ENCODE data around the gene FHIT.
A peak's percentile ranks its signal among the peaks of the same experiment; 100 is the strongest.

The FHIT gene

DNA sequence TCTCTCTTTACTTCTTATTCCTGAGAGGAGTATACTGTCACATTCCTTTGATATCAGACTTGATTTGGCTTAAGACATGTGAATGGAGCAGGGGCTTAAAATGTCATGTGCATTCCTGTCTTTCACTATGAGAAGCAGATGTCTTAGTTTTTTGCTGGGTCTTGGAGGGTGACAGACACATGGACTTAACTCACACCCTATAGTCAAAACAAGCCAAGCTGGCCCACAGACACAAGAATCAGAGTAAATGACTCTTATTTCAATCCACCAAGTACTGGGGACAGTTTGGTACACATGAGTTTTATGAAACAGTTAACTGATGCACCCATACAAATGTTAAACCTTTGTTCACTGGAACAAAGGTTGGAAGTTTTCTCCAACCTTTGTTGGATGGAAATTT is 1177.3 kb downstream of the FHIT start:
- no peak for DNase-seq (ENCODE audit: low read depth)
- TF ChIP-seq, protein P1, sequence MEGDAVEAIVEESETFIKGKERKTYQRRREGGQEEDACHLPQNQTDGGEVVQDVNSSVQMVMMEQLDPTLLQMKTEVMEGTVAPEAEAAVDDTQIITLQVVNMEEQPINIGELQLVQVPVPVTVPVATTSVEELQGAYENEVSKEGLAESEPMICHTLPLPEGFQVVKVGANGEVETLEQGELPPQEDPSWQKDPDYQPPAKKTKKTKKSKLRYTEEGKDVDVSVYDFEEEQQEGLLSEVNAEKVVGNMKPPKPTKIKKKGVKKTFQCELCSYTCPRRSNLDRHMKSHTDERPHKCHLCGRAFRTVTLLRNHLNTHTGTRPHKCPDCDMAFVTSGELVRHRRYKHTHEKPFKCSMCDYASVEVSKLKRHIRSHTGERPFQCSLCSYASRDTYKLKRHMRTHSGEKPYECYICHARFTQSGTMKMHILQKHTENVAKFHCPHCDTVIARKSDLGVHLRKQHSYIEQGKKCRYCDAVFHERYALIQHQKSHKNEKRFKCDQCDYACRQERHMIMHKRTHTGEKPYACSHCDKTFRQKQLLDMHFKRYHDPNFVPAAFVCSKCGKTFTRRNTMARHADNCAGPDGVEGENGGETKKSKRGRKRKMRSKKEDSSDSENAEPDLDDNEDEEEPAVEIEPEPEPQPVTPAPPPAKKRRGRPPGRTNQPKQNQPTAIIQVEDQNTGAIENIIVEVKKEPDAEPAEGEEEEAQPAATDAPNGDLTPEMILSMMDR (conservative IDR thresholded peaks at IDR 0.05; ENCODE audit: low read depth, low read length), result no peak

DNA sequence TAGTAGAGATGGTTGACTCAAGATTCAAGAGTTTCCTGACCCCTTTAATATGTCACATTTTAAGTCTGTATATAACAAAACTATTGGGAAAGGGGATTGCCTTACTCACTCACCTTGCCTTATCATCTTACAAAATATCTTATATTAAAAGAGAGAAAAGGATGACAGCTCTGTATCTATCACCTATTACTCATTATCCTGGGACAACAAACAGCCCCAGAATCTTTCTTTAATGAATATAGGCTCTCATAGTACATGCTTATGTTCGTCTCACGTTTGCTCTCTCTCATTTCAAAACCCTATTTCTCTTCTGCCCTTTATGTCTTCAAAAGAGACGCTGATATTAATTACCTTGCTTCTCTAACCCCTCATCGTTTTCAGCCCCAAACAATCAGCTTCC is 1178.0 kb downstream of the FHIT start:
- TF ChIP-seq, protein P1 (conservative IDR thresholded peaks at IDR 0.05; ENCODE audit: low read depth, low read length), result no peak
- no peak for DNase-seq (ENCODE audit: low read depth)
- no peak overlapping the region for H3K4me3 ChIP-seq (ENCODE audit: low read depth, low read length)

More for the DNA sequence above, 1177.3 kb downstream of the FHIT start:
- H3K4me3 ChIP-seq (ENCODE audit: low read depth, low read length), result no peak overlapping the region

DNA sequence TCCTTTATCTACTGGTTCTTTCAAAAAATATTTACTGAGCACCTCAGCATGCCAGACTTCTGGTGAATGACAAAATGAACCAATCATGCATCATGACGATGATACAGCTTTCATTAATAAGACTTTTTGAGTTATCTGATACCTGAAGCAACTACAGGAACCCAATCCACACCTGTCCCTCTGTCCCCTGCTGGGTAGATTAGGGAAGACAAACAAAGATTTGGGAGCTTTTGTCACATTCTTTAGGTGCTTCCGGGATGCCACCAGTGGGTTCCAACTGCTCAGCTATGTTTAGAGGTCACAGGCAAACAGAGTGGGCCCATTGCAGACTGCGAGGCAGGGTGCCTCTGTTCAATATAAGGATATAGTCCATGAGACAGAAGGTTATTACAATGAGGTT is 1180.9 kb downstream of the FHIT start:
- TF ChIP-seq, protein P1 (conservative IDR thresholded peaks at IDR 0.05; ENCODE audit: low read depth, low read length), result no peak
- H3K4me3 ChIP-seq (ENCODE audit: low read depth, low read length), result no peak overlapping the region
- DNase-seq (ENCODE audit: low read depth), result no peak

DNA sequence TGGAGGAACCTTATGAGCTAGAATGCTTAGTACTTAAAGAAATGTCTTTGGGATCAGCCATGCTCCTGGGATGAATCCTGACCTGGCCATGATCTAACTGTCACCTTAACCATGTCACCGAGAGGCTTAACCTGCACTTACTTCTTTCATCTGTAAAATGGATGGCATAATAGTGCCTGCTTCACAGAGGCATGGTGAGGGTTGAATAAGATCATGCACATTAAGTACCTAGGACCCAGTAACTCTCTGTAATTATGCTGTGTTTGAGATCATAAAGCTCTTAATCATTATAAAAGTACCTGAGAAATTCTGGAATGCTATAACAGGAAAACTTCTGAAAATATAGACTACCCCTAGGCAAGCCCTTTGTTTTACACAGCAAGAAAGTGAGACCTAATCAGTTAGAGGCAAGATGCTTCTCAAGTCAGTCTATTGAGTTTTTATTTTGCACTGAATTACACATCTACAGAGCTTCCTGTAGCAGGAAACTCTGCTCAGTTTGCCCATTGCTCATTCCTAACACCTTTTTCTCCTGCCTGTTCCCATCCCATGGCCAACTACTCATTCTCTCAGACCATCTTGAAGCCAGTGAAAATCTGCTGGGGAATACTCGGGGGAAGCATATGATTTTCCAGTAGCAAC is 1185.9 kb downstream of the FHIT start:
- no peak overlapping the region for H3K4me3 ChIP-seq (ENCODE audit: low read depth, low read length)
- TF ChIP-seq, protein P1 (conservative IDR thresholded peaks at IDR 0.05; ENCODE audit: low read depth, low read length), result no peak
- DNase-seq (ENCODE audit: low read depth), result no peak

DNA sequence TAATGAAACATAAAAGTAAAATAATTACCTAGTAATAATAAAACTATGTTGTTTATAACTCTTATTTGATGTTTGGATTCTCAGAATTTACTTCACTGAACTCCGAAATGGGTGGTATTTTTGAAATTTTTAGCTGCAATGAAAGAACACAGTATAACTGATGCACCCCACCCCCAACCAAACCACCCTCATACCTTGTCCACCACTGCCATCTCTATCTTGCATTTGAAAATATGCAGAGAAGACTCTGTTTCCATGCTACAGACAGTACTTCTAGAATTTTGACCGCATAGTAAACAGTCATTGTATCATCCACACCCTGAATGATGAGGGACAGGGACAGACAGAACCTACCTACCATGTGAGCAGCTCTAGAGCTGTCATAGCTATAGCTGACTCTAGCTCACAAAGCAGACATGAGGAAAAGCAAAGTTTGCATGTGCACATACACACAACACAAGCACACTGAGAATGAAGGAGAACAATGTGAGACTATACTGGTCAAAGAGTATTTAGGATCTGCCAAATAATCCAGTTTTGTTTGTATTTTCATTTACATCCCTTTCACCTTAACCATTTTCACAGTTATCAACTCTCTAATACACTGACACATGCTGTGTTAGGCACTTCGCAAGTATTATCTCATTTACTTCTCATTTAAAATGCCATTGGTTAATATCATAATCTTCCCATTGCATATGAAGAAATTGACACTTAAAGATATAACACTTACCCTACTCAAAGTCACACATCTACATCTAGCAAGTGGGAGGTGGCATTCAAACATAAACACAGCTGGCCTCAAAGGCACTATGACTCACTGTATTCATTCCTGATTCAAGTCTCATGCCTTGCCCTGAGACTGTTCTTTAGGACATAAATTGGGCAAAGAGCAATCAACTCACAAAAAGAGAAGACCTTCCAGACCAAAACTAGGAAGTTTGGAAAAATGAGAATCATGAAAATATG is 1186.8 kb downstream of the FHIT start:
- peak; percentile 29 for DNase-seq (ENCODE audit: low read depth)
- TF ChIP-seq, protein P1 (conservative IDR thresholded peaks at IDR 0.05; ENCODE audit: low read depth, low read length), result no peak
- H3K4me3 ChIP-seq (ENCODE audit: low read depth, low read length), result no peak overlapping the region

DNA sequence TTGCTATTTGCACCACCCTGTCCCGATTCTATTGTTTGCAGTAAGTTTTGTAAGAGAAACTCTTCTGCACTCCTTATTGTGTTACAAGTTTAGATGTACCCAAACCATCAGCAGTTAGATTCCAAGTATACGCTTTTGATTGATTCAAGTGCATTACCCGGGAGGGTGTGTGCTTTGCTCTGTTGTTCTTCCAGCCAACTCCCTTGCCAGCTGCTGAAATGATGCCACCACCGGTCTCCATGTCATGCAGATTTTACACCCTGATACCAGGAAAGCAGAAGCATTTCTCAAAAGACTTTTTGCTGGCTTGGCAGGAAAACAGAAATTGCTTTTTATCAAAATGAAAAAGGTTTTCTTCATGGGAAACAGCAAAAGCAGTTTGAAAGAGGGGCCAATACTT is 1194.8 kb downstream of the FHIT start:
- TF ChIP-seq, protein P1 (conservative IDR thresholded peaks at IDR 0.05; ENCODE audit: low read depth, low read length), result no peak
- no peak for DNase-seq (ENCODE audit: low read depth)
- H3K4me3 ChIP-seq (ENCODE audit: low read depth, low read length), result no peak overlapping the region
